PC-3 (cell line): ENCODE data around the gene TRIM31. TPM values are rescaled to one million over a fixed set of nuclear protein-coding genes. Genes with fewer than 3 reads are reported as not detected.

Experiments
- ATAC-seq: fragments of 200-7000 bp; cut with Tn5 transposase; 2 replicates; pipeline ENCODE4 v1.9.1; 2020; ENCODE audit warnings: mild to moderate bottlenecking, moderate library complexity
- BruUV-seq: library from RNA; stranded (reverse); fragments of 400-500 nt; replicated peaks from 2 replicates; lab custom pipeline; 2021; lab: Mats Ljungman, UMichigan
- CTCF ChIA-PET: fragments of 300-600 bp; sonication (Branson Sonifier 250); formaldehyde crosslinking; loops from one replicate; lab custom pipeline; 2022; ENCODE audit warnings: antibody characterized with exemption; lab: Charles Lee
- POLR2A ChIA-PET: fragments of 300-600 bp; sonication (Branson Sonifier 250); formaldehyde crosslinking; loops from one replicate; lab custom pipeline; 2022; ENCODE audit warnings: antibody characterized with exemption; ENCODE audit not compliant: unreplicated experiment; lab: Charles Lee
- DNase-seq: peaks from one replicate; pipeline ENCODE4 v3.0.0-alpha.2; 2015
- H2AFZ ChIP-seq: fragments of 300-600 bp; sonication (generic); 2 replicates; pipeline ENCODE4 v1.6.0; 2016; ENCODE audit warnings: antibody characterized with exemption, low read length
- H3F3A ChIP-seq: fragments of 300-600 bp; sonication (generic); one replicate; pipeline ENCODE4 v1.6.0; 2017; ENCODE audit warnings: antibody characterized with exemption, low read length, control low read depth, mild to moderate bottlenecking; ENCODE audit not compliant: unreplicated experiment
- H3K27ac ChIP-seq: fragments of 300-600 bp; sonication (generic); 2 replicates; pipeline ENCODE4 v1.5.1; 2016; ENCODE audit warnings: mild to moderate bottlenecking, low read length
- H3K27me3 ChIP-seq: fragments of 300-600 bp; sonication (generic); 2 replicates; pipeline ENCODE4 v1.6.1; 2016; ENCODE audit warnings: low read length, mixed read lengths
- H3K36me3 ChIP-seq: fragments of 300-600 bp; sonication (generic); 2 replicates; pipeline ENCODE4 v1.6.1; 2016; ENCODE audit warnings: low read depth, mixed run types, low read length, mixed read lengths
- H3K4me1 ChIP-seq: fragments of 300-600 bp; sonication (generic); 2 replicates; pipeline ENCODE4 v1.5.1; 2016; ENCODE audit warnings: low read length; ENCODE audit not compliant: insufficient read depth
- H3K4me2 ChIP-seq: fragments of 300-600 bp; sonication (generic); 2 replicates; pipeline ENCODE4 v1.6.0; 2016; ENCODE audit warnings: low read length
- H3K4me3 ChIP-seq: fragments of 300-600 bp; sonication (generic); 2 replicates; pipeline ENCODE4 v1.5.1; 2016; ENCODE audit warnings: mild to moderate bottlenecking, low read length, mixed read lengths
- H3K79me2 ChIP-seq: fragments of 300-600 bp; sonication (generic); 2 replicates; pipeline ENCODE4 v1.6.1; 2017; ENCODE audit warnings: low read length, mixed read lengths
- H3K9ac ChIP-seq: fragments of 300-600 bp; sonication (generic); 2 replicates; pipeline ENCODE4 v1.6.0; 2016; ENCODE audit warnings: mild to moderate bottlenecking, low read length
- H3K9me2 ChIP-seq: fragments of 300-600 bp; sonication (generic); replicated peaks from 2 replicates; pipeline ENCODE4 v1.6.1; 2016; ENCODE audit warnings: mixed run types, low read length, mixed read lengths
- H3K9me3 ChIP-seq: fragments of 300-600 bp; sonication (generic); 2 replicates; pipeline ENCODE4 v1.6.1; 2016; ENCODE audit warnings: low read length, mixed read lengths
- H4K20me1 ChIP-seq: fragments of 300-600 bp; sonication (generic); 2 replicates; pipeline ENCODE4 v1.6.1; 2016; ENCODE audit warnings: low read length, mixed read lengths
- EZH2 ChIP-seq: fragments of 300-600 bp; sonication (generic); IDR thresholded peaks from one replicate; pipeline ENCODE4 v1.6.1; 2017; ENCODE audit warnings: antibody characterized with exemption, mild to moderate bottlenecking, low read length; ENCODE audit not compliant: unreplicated experiment
- EZH2phosphoT487 ChIP-seq: fragments of 300-600 bp; sonication (generic); IDR thresholded peaks from 2 replicates; pipeline ENCODE4 v1.6.1; 2018; ENCODE audit warnings: mild to moderate bottlenecking, antibody characterized with exemption, low read length, borderline replicate concordance
- intact Hi-C: fragments of 100-400 bp; cut with micrococcal nuclease; formaldehyde crosslinking; loops from 2 replicates; pipeline ENCODE4 v1.9.0; 2023
- total RNA-seq: library from RNA; depleted of rRNA; stranded (reverse); fragments of >200 nt; gene quantifications from 2 replicates; pipeline ENCODE4 v1.2.3, GENCODE V29; 2014
- TF ChIP-seq, protein P1 (sequence below): fragments of 300-600 bp; sonication (generic); conservative IDR thresholded peaks from 2 replicates; pipeline ENCODE4 v1.5.1; 2017; ENCODE audit warnings: antibody characterized with exemption, low read depth, mild to moderate bottlenecking, low read length

The TRIM31 gene
- total RNA-seq, 1 experiment from 2014 or later, result 0.11 TPM

DNA sequence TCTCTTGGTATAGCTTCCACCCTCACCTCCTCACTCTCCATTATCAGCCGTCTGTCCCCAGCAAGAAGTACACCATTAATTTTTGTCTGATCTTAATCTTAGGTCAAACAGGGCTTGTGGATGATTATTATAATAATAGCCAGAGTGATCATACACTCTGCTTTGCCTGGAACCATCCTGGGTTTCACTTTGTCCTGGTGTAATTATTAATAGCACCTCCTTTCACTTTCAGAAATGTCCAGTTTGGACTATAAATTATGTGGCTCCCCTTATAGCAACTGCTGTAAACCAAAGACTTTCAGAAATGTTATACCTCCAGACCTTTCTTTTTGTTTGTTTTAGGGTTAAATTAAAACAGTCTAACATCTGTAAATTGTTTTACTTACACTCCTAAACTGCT is 951 bp upstream of the TRIM31 start:
- Histone ChIP-seq H3K9ac (no peak overlapping the region), H3K4me2 (no peak overlapping the region), H3K27ac (no peak overlapping the region), H3K27me3 (no peaks in the 10 kb centered on the region), H3K9me3 (no peaks in the 10 kb centered on the region), H3K9me2 (no peaks in the 10 kb centered on the region), H4K20me1 (no peaks in the 10 kb centered on the region), H2AFZ (no peak overlapping the region), H3K79me2 (no peaks in the 10 kb centered on the region), H3K4me1 (peaks cover 8% of the 10 kb centered on the region; the same call in 1 of the 2 replicates), H3K4me3 (no peak overlapping the region), H3K36me3 (no peaks in the 10 kb centered on the region), H3F3A (no peaks in the 10 kb centered on the region)
- no TSS peak for BruUV-seq
- no peak for DNase-seq
- no peak for ATAC-seq
- intact Hi-C loops, result no loop called here
- POLR2A ChIA-PET, result no interaction called here
- CTCF ChIA-PET, result interaction anchor here (0.6 kb wide), 1 partner anchor 148 kb away, joined by 10 read pairs; no protein-coding TSS in a partner anchor
- TF ChIP-seq, protein P1, sequence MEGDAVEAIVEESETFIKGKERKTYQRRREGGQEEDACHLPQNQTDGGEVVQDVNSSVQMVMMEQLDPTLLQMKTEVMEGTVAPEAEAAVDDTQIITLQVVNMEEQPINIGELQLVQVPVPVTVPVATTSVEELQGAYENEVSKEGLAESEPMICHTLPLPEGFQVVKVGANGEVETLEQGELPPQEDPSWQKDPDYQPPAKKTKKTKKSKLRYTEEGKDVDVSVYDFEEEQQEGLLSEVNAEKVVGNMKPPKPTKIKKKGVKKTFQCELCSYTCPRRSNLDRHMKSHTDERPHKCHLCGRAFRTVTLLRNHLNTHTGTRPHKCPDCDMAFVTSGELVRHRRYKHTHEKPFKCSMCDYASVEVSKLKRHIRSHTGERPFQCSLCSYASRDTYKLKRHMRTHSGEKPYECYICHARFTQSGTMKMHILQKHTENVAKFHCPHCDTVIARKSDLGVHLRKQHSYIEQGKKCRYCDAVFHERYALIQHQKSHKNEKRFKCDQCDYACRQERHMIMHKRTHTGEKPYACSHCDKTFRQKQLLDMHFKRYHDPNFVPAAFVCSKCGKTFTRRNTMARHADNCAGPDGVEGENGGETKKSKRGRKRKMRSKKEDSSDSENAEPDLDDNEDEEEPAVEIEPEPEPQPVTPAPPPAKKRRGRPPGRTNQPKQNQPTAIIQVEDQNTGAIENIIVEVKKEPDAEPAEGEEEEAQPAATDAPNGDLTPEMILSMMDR, result no peak

DNA sequence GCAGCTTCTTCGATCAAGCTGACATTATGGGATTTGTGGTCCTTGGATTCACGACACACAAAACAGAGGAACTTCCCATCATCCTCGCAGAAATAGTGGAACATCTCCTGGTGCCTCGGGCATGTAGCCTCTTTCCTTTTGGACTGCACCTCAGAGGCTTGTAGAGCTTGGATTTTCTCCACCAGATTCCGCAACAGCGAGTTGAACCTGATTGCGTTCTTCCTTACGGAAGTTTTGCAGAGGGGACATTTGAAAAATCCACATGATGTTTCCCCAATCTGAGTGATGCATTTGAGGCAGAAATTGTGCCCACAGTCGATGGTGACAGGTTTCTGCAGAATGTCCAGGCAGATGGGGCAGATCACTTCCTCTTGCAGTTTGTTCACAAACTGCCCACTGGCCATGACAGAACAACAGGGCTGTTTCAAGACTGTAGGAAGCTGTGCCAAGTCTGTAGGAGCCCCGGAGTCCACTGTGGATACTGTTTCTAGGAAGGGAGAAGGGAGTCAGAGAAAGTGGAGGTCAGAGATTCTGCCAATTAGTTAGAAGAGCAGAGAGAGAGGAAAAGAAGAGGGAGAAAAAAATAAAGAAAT is 392 bp downstream of the TRIM31 start:
- no peaks in the 10 kb centered on the region for H3K27me3 ChIP-seq
- H2AFZ ChIP-seq, result no peak overlapping the region
- ChIA-PET CTCF (no interaction called here), POLR2A (no interaction called here)
- H3K9me2 ChIP-seq, result no peaks in the 10 kb centered on the region
- H3K9ac ChIP-seq, result no peak overlapping the region
- TSS peak; percentile 65 for BruUV-seq
- 0 out of 2 replicates have a peak overlapping the region, but pooled peaks have one; percentile 8 for H3K4me2 ChIP-seq
- no peak for TF ChIP-seq EZH2
- no peak for TF ChIP-seq EZH2phosphoT487
- no peak overlapping the region for H3K4me3 ChIP-seq
- H3K9me3 ChIP-seq, result no peaks in the 10 kb centered on the region
- H3K4me1 ChIP-seq, result peaks cover 8% of the 10 kb centered on the region; the same call in 1 of the 2 replicates
- intact Hi-C loops, result no loop called here
- DNase-seq (no peak), ATAC-seq (no peak)
- no peak overlapping the region for H3K27ac ChIP-seq
- H3F3A ChIP-seq, result no peaks in the 10 kb centered on the region
- no peaks in the 10 kb centered on the region for H3K36me3 ChIP-seq
- H4K20me1 ChIP-seq, result no peaks in the 10 kb centered on the region
- no peaks in the 10 kb centered on the region for H3K79me2 ChIP-seq

DNA sequence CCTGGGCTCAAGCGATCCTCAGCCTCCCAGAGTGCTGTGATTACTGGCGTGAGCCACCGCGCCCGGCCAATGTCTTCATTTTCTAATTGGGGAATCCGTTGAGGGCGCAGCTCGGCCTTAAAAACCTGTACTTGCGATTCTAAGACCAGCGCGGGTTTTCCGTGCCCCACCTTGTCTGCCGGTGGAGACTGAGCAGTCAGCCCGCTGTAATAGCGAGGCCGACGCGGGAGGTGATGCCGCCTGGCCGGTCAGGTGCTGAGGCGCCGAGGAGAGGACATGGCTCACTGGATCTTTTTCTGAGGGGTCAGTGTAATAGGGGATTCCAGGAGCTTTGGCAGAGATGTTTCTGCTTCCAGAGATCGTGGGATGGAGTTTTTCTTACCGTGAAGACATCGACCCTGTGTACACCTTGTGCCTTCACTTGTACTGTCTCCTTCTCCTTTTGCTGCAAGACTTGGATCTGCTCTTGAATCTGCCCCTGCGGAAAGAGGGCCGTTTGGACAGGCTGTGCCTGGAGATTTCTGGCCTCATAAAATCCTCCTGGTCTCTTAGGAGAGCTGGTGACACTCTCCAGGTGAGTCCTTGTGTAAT is 1.5 kb downstream of the TRIM31 start:
- no peak overlapping the region for H3K27ac ChIP-seq
- H3K9ac ChIP-seq, result no peak overlapping the region
- no peaks in the 10 kb centered on the region for H3F3A ChIP-seq
- H3K4me2 ChIP-seq, result no peak overlapping the region
- no peak overlapping the region for H2AFZ ChIP-seq
- no peaks in the 10 kb centered on the region for H3K9me3 ChIP-seq
- BruUV-seq, result no TSS peak
- DNase-seq (no peak), ATAC-seq (no peak)
- intact Hi-C loops, result no loop called here
- H3K9me2 ChIP-seq, result no peaks in the 10 kb centered on the region
- ChIA-PET CTCF (no interaction called here), POLR2A (no interaction called here)
- no peaks in the 10 kb centered on the region for H4K20me1 ChIP-seq
- H3K4me3 ChIP-seq, result no peak overlapping the region
- no peaks in the 10 kb centered on the region for H3K36me3 ChIP-seq
- TF ChIP-seq EZH2phosphoT487 (no peak), EZH2 (no peak)
- TF ChIP-seq, protein P1, result no peak
- H3K27me3 ChIP-seq, result no peaks in the 10 kb centered on the region
- H3K4me1 ChIP-seq, result peaks cover 8% of the 10 kb centered on the region; the same call in 1 of the 2 replicates
- no peaks in the 10 kb centered on the region for H3K79me2 ChIP-seq
